ENCODE results near the gene BPIFB6. TPM values are rescaled to one million over a fixed set of nuclear protein-coding genes. Genes with fewer than 3 reads are reported as not detected.

BPIFB6 gene
- total RNA-seq, 1 experiment from 2014 or later: not detected

DNA sequence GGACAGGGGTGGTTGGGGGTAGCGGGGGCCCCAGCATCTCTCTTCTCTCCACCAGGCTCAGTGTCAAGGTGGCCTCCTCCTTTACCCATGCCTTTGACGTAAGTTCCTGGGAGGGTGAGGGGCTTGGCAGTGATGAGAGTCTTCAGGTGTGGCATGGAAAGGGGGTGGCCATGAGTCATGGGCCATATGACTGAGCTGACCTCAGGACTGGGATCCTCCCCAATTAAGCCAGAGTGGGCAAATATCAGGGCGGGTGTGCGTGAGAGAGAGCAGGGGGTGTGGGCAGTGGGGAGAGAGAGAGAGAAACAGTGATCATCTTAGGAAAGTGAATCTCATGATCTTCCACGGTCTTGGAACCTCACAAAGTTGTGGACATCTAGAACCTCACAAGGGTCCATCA is 39.8 kb downstream of the BPIFB6 start:
- ChIA-PET POLR2A (interaction anchor here (0.6 kb wide), 1 partner anchor 17 kb away, joined by 3 read pairs; no protein-coding TSS in a partner anchor), CTCF (no interaction called here)
- no peaks in the 10 kb centered on the region for H3K9me3 ChIP-seq (ENCODE audit: control insufficient read depth, insufficient read depth, low read depth, low read length)
- H3K27ac ChIP-seq (ENCODE audit: low read length): no peak overlapping the region
- no peak overlapping the region for H3K4me3 ChIP-seq (ENCODE audit: low read depth in 2 of 2, low read length in 2 of 2)
- H3K36me3 ChIP-seq (ENCODE audit: control insufficient read depth, insufficient read depth, low read length): no peaks in the 10 kb centered on the region
- BruUV-seq (replicated peaks): no TSS peak
- no peaks in the 10 kb centered on the region; the same call in none of the 2 replicates for H3K27me3 ChIP-seq (ENCODE audit: control insufficient read depth, insufficient read depth, low read length)
- TF ChIP-seq SIN3A (IDR thresholded peaks at IDR 0.05; ENCODE audit: borderline replicate concordance, insufficient read depth, low read depth, low read length) (no peak), TCF7L2 (IDR thresholded peaks at IDR 0.05; ENCODE audit: low read depth, low read length) (no peak), POLR2AphosphoS5 (IDR thresholded peaks at IDR 0.05; ENCODE audit: low read depth, low read length) (no peak)
- TF ChIP-seq, protein P1, sequence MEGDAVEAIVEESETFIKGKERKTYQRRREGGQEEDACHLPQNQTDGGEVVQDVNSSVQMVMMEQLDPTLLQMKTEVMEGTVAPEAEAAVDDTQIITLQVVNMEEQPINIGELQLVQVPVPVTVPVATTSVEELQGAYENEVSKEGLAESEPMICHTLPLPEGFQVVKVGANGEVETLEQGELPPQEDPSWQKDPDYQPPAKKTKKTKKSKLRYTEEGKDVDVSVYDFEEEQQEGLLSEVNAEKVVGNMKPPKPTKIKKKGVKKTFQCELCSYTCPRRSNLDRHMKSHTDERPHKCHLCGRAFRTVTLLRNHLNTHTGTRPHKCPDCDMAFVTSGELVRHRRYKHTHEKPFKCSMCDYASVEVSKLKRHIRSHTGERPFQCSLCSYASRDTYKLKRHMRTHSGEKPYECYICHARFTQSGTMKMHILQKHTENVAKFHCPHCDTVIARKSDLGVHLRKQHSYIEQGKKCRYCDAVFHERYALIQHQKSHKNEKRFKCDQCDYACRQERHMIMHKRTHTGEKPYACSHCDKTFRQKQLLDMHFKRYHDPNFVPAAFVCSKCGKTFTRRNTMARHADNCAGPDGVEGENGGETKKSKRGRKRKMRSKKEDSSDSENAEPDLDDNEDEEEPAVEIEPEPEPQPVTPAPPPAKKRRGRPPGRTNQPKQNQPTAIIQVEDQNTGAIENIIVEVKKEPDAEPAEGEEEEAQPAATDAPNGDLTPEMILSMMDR (IDR thresholded peaks at IDR 0.05): no peak
- TF ChIP-seq, protein P2, sequence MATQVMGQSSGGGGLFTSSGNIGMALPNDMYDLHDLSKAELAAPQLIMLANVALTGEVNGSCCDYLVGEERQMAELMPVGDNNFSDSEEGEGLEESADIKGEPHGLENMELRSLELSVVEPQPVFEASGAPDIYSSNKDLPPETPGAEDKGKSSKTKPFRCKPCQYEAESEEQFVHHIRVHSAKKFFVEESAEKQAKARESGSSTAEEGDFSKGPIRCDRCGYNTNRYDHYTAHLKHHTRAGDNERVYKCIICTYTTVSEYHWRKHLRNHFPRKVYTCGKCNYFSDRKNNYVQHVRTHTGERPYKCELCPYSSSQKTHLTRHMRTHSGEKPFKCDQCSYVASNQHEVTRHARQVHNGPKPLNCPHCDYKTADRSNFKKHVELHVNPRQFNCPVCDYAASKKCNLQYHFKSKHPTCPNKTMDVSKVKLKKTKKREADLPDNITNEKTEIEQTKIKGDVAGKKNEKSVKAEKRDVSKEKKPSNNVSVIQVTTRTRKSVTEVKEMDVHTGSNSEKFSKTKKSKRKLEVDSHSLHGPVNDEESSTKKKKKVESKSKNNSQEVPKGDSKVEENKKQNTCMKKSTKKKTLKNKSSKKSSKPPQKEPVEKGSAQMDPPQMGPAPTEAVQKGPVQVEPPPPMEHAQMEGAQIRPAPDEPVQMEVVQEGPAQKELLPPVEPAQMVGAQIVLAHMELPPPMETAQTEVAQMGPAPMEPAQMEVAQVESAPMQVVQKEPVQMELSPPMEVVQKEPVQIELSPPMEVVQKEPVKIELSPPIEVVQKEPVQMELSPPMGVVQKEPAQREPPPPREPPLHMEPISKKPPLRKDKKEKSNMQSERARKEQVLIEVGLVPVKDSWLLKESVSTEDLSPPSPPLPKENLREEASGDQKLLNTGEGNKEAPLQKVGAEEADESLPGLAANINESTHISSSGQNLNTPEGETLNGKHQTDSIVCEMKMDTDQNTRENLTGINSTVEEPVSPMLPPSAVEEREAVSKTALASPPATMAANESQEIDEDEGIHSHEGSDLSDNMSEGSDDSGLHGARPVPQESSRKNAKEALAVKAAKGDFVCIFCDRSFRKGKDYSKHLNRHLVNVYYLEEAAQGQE (IDR thresholded peaks at IDR 0.05; ENCODE audit: insufficient read depth in 1 of 2, low read depth in 2 of 2, low read length in 1 of 2): no peak
- intact Hi-C loops (cut with micrococcal nuclease; ENCODE audit: unreplicated experiment) (no loop called here), in situ Hi-C loops (cut with HindIII; ENCODE audit: low pct_unique_long_range_greater_than_20kb, low sequenced_read_pairs) (no loop called here)
- DNase-seq (ENCODE audit: low read depth, low spot score) (no peak), ATAC-seq (no peak)
- no peaks in the 10 kb centered on the region for H3K4me1 ChIP-seq (ENCODE audit: control insufficient read depth, insufficient read depth, low read length)

DNA sequence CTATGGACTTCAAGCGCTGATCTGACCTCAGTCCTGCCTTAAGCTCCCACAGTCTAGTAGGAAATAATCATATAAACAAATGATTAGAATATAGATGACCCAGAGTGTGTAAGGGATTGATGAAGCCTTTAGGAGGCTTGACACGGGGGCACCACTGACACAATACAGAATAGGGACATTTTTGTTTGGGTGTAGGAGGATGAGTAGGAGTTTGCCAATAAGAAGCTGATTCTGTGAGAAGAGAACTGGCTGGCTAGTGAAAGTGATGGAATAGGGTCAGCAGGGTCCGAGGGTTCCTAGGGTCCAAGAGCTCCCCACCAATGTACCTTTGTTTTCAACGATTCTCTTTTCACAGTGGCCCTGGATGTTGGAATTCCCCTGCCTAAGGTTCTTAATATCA is 40.9 kb downstream of the BPIFB6 start:
- Histone ChIP-seq H3K9me3 (ENCODE audit: control insufficient read depth, insufficient read depth, low read depth, low read length) (no peaks in the 10 kb centered on the region), H3K27ac (ENCODE audit: low read length) (no peak overlapping the region), H3K4me1 (ENCODE audit: control insufficient read depth, insufficient read depth, low read length) (no peaks in the 10 kb centered on the region), H3K27me3 (ENCODE audit: control insufficient read depth, insufficient read depth, low read length) (no peaks in the 10 kb centered on the region; the same call in none of the 2 replicates), H3K4me3 (ENCODE audit: low read depth in 2 of 2, low read length in 2 of 2) (no peak overlapping the region), H3K36me3 (ENCODE audit: control insufficient read depth, insufficient read depth, low read length) (no peaks in the 10 kb centered on the region)
- no peak for ATAC-seq
- TF ChIP-seq, protein P1 (IDR thresholded peaks at IDR 0.05): no peak
- no peak for TF ChIP-seq SIN3A (IDR thresholded peaks at IDR 0.05; ENCODE audit: borderline replicate concordance, insufficient read depth, low read depth, low read length)
- no peak for TF ChIP-seq TCF7L2 (IDR thresholded peaks at IDR 0.05; ENCODE audit: low read depth, low read length)
- TF ChIP-seq, protein P2 (IDR thresholded peaks at IDR 0.05; ENCODE audit: insufficient read depth in 1 of 2, low read depth in 2 of 2, low read length in 1 of 2): no peak
- no peak for TF ChIP-seq POLR2AphosphoS5 (IDR thresholded peaks at IDR 0.05; ENCODE audit: low read depth, low read length)
- CTCF ChIA-PET: no interaction called here
- in situ Hi-C loops (cut with HindIII; ENCODE audit: low pct_unique_long_range_greater_than_20kb, low sequenced_read_pairs) (no loop called here), intact Hi-C loops (cut with micrococcal nuclease; ENCODE audit: unreplicated experiment) (no loop called here)
- DNase-seq (ENCODE audit: low read depth, low spot score): no peak
- POLR2A ChIA-PET: no interaction called here
- BruUV-seq (replicated peaks): no TSS peak

Data from Panc1 (cell line).